Mucosa of stomach (tissue), 1 donor: ENCODE data around the gene SPATA1.
A peak's percentile ranks its signal among the peaks of the same experiment; 100 is the strongest.
"Not testable (repeated sequence)": the region's sequence is repeated elsewhere in the genome, so short reads cannot be mapped to it uniquely, and the experiment has no call there.

Source experiments
- H3K27me3 ChIP-seq: one replicate; pipeline ENCODE4 v1.7.0; 2013; ENCODE audit warnings: mild to moderate bottlenecking, low read length; ENCODE audit not compliant: control insufficient read depth, insufficient read depth
- H3K36me3 ChIP-seq: one replicate; pipeline ENCODE4 v1.7.0; 2013; ENCODE audit warnings: low read length; ENCODE audit not compliant: control insufficient read depth, insufficient read depth
- H3K4me1 ChIP-seq: one replicate; pipeline ENCODE4 v1.7.0; 2013; ENCODE audit warnings: mild to moderate bottlenecking, low read length; ENCODE audit not compliant: control insufficient read depth, insufficient read depth
- H3K4me3 ChIP-seq: one replicate; pipeline ENCODE4 v1.7.0; 2013; ENCODE audit warnings: low read length
- H3K9ac ChIP-seq: one replicate; pipeline ENCODE4 v1.7.0; 2013; ENCODE audit warnings: mild to moderate bottlenecking, low read length, moderate library complexity
- H3K9me3 ChIP-seq: one replicate; pipeline ENCODE4 v1.7.0; 2013; ENCODE audit warnings: mild to moderate bottlenecking, low read length, moderate library complexity; ENCODE audit not compliant: control insufficient read depth
- donor health status: Pancreatic carcinoma.

The SPATA1 gene

GRCh38 chr1:84574936-84575335 lies 68.8 kb downstream of the SPATA1 start:
- no peaks in the 10 kb centered on the region for H3K9me3 ChIP-seq
- peaks cover 11% of the 10 kb centered on the region for H3K4me1 ChIP-seq
- no peak overlapping the region for H3K9ac ChIP-seq
- H3K27me3 ChIP-seq: no peaks in the 10 kb centered on the region
- H3K36me3 ChIP-seq: no peaks in the 10 kb centered on the region
- peak overlapping the region; percentile 16 for H3K4me3 ChIP-seq

GRCh38 chr1:84581648-84582047 lies 75.5 kb downstream of the SPATA1 start:
- Histone ChIP-seq H3K9me3 (no peaks in the 10 kb centered on the region), H3K4me3 (no peak overlapping the region), H3K36me3 (no peaks in the 10 kb centered on the region), H3K4me1 (peaks cover 7% of the 10 kb centered on the region), H3K27me3 (no peaks in the 10 kb centered on the region), H3K9ac (no peak overlapping the region)

- Histone ChIP-seq H3K9me3 (no peaks in the 10 kb centered on the region), H3K27me3 (no peaks in the 10 kb centered on the region), H3K4me1 (peaks cover 7% of the 10 kb centered on the region), H3K4me3 (no peak overlapping the region), H3K9ac (no peak overlapping the region), H3K36me3 (no peaks in the 10 kb centered on the region)
Observed at GRCh38 chr1:84582802-84583587, 76.8 kb downstream of the SPATA1 start.

GRCh38 chr1:84583648-84584047 lies 77.5 kb downstream of the SPATA1 start:
- peaks cover 7% of the 10 kb centered on the region for H3K4me1 ChIP-seq
- no peaks in the 10 kb centered on the region for H3K36me3 ChIP-seq
- H3K9ac ChIP-seq: no peak overlapping the region
- no peaks in the 10 kb centered on the region for H3K27me3 ChIP-seq
- no peaks in the 10 kb centered on the region for H3K9me3 ChIP-seq
- no peak overlapping the region for H3K4me3 ChIP-seq

GRCh38 chr1:84584126-84584525 lies 77.9 kb downstream of the SPATA1 start:
- Histone ChIP-seq H3K9me3 (no peaks in the 10 kb centered on the region), H3K4me3 (no peak overlapping the region), H3K27me3 (no peaks in the 10 kb centered on the region), H3K36me3 (no peaks in the 10 kb centered on the region), H3K4me1 (peaks cover 7% of the 10 kb centered on the region), H3K9ac (no peak overlapping the region)

- Histone ChIP-seq H3K9me3 (no peaks in the 10 kb centered on the region), H3K4me3 (no peak overlapping the region), H3K36me3 (no peaks in the 10 kb centered on the region)
Observed at GRCh38 chr1:84585803-84586202, 79.6 kb downstream of the SPATA1 start.

GRCh38 chr1:84587099-84587498 lies 80.9 kb downstream of the SPATA1 start:
- H3K4me1 ChIP-seq: peaks cover 7% of the 10 kb centered on the region

More at GRCh38 chr1:84585803-84586202, 79.6 kb downstream of the SPATA1 start:
- H3K9ac ChIP-seq: no peak overlapping the region
- H3K4me1 ChIP-seq: peaks cover 7% of the 10 kb centered on the region
- no peaks in the 10 kb centered on the region for H3K27me3 ChIP-seq

GRCh38 chr1:84594959-84595358 lies 88.8 kb downstream of the SPATA1 start:
- not testable (repeated sequence) for H3K36me3 ChIP-seq, H3K4me1 ChIP-seq, H3K9me3 ChIP-seq, H3K4me3 ChIP-seq, H3K27me3 ChIP-seq, H3K9ac ChIP-seq

More at GRCh38 chr1:84587099-84587498, 80.9 kb downstream of the SPATA1 start:
- H3K9me3 ChIP-seq: no peaks in the 10 kb centered on the region
- no peak overlapping the region for H3K4me3 ChIP-seq
- H3K36me3 ChIP-seq: no peaks in the 10 kb centered on the region
- no peak overlapping the region for H3K9ac ChIP-seq
- H3K27me3 ChIP-seq: no peaks in the 10 kb centered on the region

- H3K4me1 ChIP-seq: no peaks in the 10 kb centered on the region
- H3K9me3 ChIP-seq: no peaks in the 10 kb centered on the region
- H3K36me3 ChIP-seq: no peaks in the 10 kb centered on the region
- H3K9ac ChIP-seq: no peak overlapping the region
- H3K27me3 ChIP-seq: no peaks in the 10 kb centered on the region
- H3K4me3 ChIP-seq: no peak overlapping the region
Observed at GRCh38 chr1:84597011-84597410, 90.8 kb downstream of the SPATA1 start.

GRCh38 chr1:84598418-84598817 lies 92.2 kb downstream of the SPATA1 start:
- Histone ChIP-seq H3K9ac (no peak overlapping the region), H3K27me3 (no peaks in the 10 kb centered on the region), H3K4me1 (no peaks in the 10 kb centered on the region), H3K36me3 (no peaks in the 10 kb centered on the region), H3K4me3 (no peak overlapping the region), H3K9me3 (no peaks in the 10 kb centered on the region)

GRCh38 chr1:84598846-84599741 lies 92.9 kb downstream of the SPATA1 start:
- Histone ChIP-seq H3K4me1 (no peaks in the 10 kb centered on the region), H3K36me3 (no peaks in the 10 kb centered on the region), H3K4me3 (no peak overlapping the region), H3K9me3 (no peaks in the 10 kb centered on the region), H3K27me3 (no peaks in the 10 kb centered on the region), H3K9ac (no peak overlapping the region)

- Histone ChIP-seq H3K9me3 (no peaks in the 10 kb centered on the region), H3K36me3 (no peaks in the 10 kb centered on the region), H3K4me1 (no peaks in the 10 kb centered on the region), H3K27me3 (no peaks in the 10 kb centered on the region), H3K9ac (no peak overlapping the region), H3K4me3 (no peak overlapping the region)
Observed at GRCh38 chr1:84600796-84601195, 94.6 kb downstream of the SPATA1 start.
